HEK293 (cell line): ENCODE results near the gene LCN1.
A peak's percentile ranks its signal among the peaks of the same experiment; 100 is the strongest.

Source experiments
- BCL11A ChIP-seq: fragments of 450-650 bp; formaldehyde crosslinking; IDR thresholded peaks from 2 replicates; pipeline ENCODE4 v1.5.1; 2016; ENCODE audit warnings: low read depth, missing biosample characterization, missing genetic modification characterization
- SALL2 ChIP-seq: fragments of 450-650 bp; formaldehyde crosslinking; IDR thresholded peaks from 2 replicates; pipeline ENCODE4 v1.5.0; 2017; ENCODE audit warnings: missing biosample characterization, mild to moderate bottlenecking, missing genetic modification characterization, borderline replicate concordance
- SCRT2 ChIP-seq: fragments of 450-650 bp; formaldehyde crosslinking; IDR thresholded peaks from 2 replicates; pipeline ENCODE4 v1.5.1; 2016; ENCODE audit warnings: missing biosample characterization, missing genetic modification characterization
- SP7 ChIP-seq: fragments of 450-650 bp; formaldehyde crosslinking; IDR thresholded peaks from 2 replicates; pipeline ENCODE4 v1.5.1; 2016; ENCODE audit warnings: missing biosample characterization, missing genetic modification characterization
- YY2 ChIP-seq: fragments of 450-650 bp; formaldehyde crosslinking; IDR thresholded peaks from 2 replicates; pipeline ENCODE4 v1.5.1; 2016; ENCODE audit warnings: missing biosample characterization, missing genetic modification characterization
- ZBTB17 ChIP-seq: fragments of 450-650 bp; formaldehyde crosslinking; IDR thresholded peaks from 2 replicates; pipeline ENCODE4 v1.5.1; 2016; ENCODE audit warnings: missing biosample characterization, missing genetic modification characterization
- ZBTB48 ChIP-seq: fragments of 450-650 bp; formaldehyde crosslinking; IDR thresholded peaks from 2 replicates; pipeline ENCODE4 v1.5.1; 2016; ENCODE audit warnings: missing biosample characterization, missing genetic modification characterization
- ZBTB8A ChIP-seq: fragments of 450-650 bp; formaldehyde crosslinking; IDR thresholded peaks from 2 replicates; pipeline ENCODE4 v1.5.1; 2016; ENCODE audit warnings: missing biosample characterization, missing genetic modification characterization
- ZFP69B ChIP-seq: fragments of 450-650 bp; formaldehyde crosslinking; IDR thresholded peaks from 2 replicates; pipeline ENCODE4 v1.5.1; 2016; ENCODE audit warnings: missing biosample characterization, missing genetic modification characterization
- ZNF350 ChIP-seq: fragments of 450-650 bp; formaldehyde crosslinking; IDR thresholded peaks from 2 replicates; pipeline ENCODE4 v1.5.0; 2017; ENCODE audit warnings: missing biosample characterization, mild to moderate bottlenecking, missing genetic modification characterization
- ZNF473 ChIP-seq: fragments of 450-650 bp; formaldehyde crosslinking; IDR thresholded peaks from 2 replicates; pipeline ENCODE4 v1.5.1; 2017; ENCODE audit warnings: missing biosample characterization, missing genetic modification characterization
- ZNF621 ChIP-seq: fragments of 450-650 bp; formaldehyde crosslinking; IDR thresholded peaks from 2 replicates; pipeline ENCODE4 v1.5.1; 2017; ENCODE audit warnings: missing biosample characterization, missing genetic modification characterization
- ZNF76 ChIP-seq: fragments of 450-650 bp; formaldehyde crosslinking; IDR thresholded peaks from 2 replicates; pipeline ENCODE4; 2016; ENCODE audit warnings: low read depth, missing biosample characterization, missing genetic modification characterization, borderline replicate concordance
- ZNF776 ChIP-seq: fragments of 450-650 bp; formaldehyde crosslinking; IDR thresholded peaks from 2 replicates; pipeline ENCODE4 v1.5.0; 2017; ENCODE audit warnings: missing biosample characterization, missing genetic modification characterization, borderline replicate concordance
- ZNF785 ChIP-seq: fragments of 450-650 bp; formaldehyde crosslinking; IDR thresholded peaks from 2 replicates; pipeline ENCODE4 v1.5.1; 2016; ENCODE audit warnings: missing biosample characterization, missing genetic modification characterization
- ZNF843 ChIP-seq: fragments of 450-650 bp; formaldehyde crosslinking; IDR thresholded peaks from 2 replicates; pipeline ENCODE4 v1.5.1; 2016; ENCODE audit warnings: missing biosample characterization, missing genetic modification characterization
- TF ChIP-seq, protein P1 (sequence below): fragments of 450-650 bp; formaldehyde crosslinking; IDR thresholded peaks from 2 replicates; pipeline ENCODE4 v1.5.0; 2017; ENCODE audit warnings: missing biosample characterization, missing genetic modification characterization, borderline replicate concordance
- TF ChIP-seq, protein P2 (sequence below): fragments of 450-650 bp; formaldehyde crosslinking; IDR thresholded peaks from 2 replicates; pipeline ENCODE4 v1.5.1; 2016; ENCODE audit warnings: missing biosample characterization, missing genetic modification characterization
- TF ChIP-seq, protein P3 (sequence below): fragments of 450-650 bp; formaldehyde crosslinking; IDR thresholded peaks from 2 replicates; pipeline ENCODE4 v1.5.1; 2016; ENCODE audit warnings: missing biosample characterization, missing genetic modification characterization
- TF ChIP-seq, protein P4 (sequence below): fragments of 450-650 bp; formaldehyde crosslinking; IDR thresholded peaks from 2 replicates; pipeline ENCODE4 v1.5.1; 2016; ENCODE audit warnings: missing biosample characterization, missing genetic modification characterization, borderline replicate concordance
- TF ChIP-seq, protein P5 (sequence below): fragments of 450-650 bp; formaldehyde crosslinking; IDR thresholded peaks from 2 replicates; pipeline ENCODE4 v1.5.1; 2016; ENCODE audit warnings: missing biosample characterization, missing genetic modification characterization
- TF ChIP-seq, protein P6 (sequence below): fragments of 450-650 bp; formaldehyde crosslinking; IDR thresholded peaks from 2 replicates; pipeline ENCODE4 v1.5.1; 2016; ENCODE audit warnings: missing biosample characterization, missing genetic modification characterization
- TF ChIP-seq, protein P7 (sequence below): fragments of 450-650 bp; formaldehyde crosslinking; IDR thresholded peaks from 2 replicates; pipeline ENCODE4 v1.5.1; 2017; ENCODE audit warnings: missing biosample characterization, mild to moderate bottlenecking, missing genetic modification characterization, moderate library complexity
- TF ChIP-seq, protein P8 (sequence below): fragments of 450-650 bp; formaldehyde crosslinking; IDR thresholded peaks from 2 replicates; pipeline ENCODE4 v1.5.1; 2016; ENCODE audit warnings: missing biosample characterization, missing genetic modification characterization

LCN1 gene

DNA sequence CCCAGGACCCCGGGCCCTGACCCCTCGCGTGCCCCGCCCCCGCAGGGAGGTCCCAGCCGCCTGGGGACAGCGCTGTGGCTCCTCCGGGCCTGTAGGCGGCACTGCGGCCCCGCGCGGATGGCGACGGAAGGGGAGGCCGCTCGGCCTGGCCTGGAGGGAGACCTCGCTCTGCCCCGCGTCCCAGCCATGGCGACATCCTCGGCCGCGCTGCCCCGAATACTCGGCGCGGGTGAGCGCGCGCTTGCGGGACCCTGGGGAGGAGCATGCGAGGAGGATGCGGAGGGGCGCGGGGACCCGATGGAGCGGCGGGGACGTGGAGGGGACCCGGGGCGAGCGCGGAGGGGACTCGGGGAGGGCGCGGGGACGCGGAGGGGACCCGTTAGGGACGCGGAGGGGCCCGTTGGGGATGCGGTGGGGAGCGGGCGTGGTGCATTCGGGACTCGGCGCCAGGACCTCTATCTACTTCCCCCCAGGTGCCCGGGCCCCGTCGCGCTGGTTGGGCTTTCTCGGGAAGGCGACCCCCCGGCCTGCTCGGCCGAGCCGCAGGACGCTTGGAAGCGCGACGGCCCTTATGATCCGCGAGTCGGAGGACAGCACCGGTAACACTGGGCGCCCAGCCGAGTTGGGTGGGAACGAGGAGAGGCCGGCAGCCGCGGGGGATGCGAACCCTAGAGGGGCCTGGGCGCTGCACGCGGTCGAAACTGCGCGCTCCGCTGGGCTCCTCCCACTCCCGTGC is 20.5 kb upstream of the LCN1 start, which contains the start of gene MRPS2 (continued):
- TF ChIP-seq ZFP69B (tag by site-specific recombination): peak; percentile 59; the same call in 1 of the 2 replicates
- peak; percentile 35; the same call in 1 of the 2 replicates for TF ChIP-seq SALL2 (tag by site-specific recombination)
- TF ChIP-seq ZNF843 (tag by site-specific recombination): 0 out of 2 replicates have a peak, but pooled peaks have one; percentile 16
- TF ChIP-seq, protein P1, sequence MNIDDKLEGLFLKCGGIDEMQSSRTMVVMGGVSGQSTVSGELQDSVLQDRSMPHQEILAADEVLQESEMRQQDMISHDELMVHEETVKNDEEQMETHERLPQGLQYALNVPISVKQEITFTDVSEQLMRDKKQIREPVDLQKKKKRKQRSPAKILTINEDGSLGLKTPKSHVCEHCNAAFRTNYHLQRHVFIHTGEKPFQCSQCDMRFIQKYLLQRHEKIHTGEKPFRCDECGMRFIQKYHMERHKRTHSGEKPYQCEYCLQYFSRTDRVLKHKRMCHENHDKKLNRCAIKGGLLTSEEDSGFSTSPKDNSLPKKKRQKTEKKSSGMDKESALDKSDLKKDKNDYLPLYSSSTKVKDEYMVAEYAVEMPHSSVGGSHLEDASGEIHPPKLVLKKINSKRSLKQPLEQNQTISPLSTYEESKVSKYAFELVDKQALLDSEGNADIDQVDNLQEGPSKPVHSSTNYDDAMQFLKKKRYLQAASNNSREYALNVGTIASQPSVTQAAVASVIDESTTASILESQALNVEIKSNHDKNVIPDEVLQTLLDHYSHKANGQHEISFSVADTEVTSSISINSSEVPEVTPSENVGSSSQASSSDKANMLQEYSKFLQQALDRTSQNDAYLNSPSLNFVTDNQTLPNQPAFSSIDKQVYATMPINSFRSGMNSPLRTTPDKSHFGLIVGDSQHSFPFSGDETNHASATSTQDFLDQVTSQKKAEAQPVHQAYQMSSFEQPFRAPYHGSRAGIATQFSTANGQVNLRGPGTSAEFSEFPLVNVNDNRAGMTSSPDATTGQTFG (tag by site-specific recombination): 0 out of 2 replicates have a peak, but pooled peaks have one; percentile 73
- peak; percentile 26; the same call in 1 of the 2 replicates for TF ChIP-seq ZBTB8A (tag by site-specific recombination)
- TF ChIP-seq, protein P2, sequence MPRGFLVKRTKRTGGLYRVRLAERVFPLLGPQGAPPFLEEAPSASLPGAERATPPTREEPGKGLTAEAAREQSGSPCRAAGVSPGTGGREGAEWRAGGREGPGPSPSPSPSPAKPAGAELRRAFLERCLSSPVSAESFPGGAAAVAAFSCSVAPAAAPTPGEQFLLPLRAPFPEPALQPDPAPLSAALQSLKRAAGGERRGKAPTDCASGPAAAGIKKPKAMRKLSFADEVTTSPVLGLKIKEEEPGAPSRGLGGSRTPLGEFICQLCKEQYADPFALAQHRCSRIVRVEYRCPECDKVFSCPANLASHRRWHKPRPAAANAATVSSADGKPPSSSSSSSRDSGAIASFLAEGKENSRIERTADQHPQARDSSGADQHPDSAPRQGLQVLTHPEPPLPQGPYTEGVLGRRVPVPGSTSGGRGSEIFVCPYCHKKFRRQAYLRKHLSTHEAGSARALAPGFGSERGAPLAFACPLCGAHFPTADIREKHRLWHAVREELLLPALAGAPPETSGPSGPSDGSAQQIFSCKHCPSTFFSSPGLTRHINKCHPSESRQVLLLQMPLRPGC (tag by site-specific recombination): no peak; the same call in 1 of the 2 replicates
- TF ChIP-seq, protein P3, sequence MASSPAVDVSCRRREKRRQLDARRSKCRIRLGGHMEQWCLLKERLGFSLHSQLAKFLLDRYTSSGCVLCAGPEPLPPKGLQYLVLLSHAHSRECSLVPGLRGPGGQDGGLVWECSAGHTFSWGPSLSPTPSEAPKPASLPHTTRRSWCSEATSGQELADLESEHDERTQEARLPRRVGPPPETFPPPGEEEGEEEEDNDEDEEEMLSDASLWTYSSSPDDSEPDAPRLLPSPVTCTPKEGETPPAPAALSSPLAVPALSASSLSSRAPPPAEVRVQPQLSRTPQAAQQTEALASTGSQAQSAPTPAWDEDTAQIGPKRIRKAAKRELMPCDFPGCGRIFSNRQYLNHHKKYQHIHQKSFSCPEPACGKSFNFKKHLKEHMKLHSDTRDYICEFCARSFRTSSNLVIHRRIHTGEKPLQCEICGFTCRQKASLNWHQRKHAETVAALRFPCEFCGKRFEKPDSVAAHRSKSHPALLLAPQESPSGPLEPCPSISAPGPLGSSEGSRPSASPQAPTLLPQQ (tag by site-specific recombination): peak; percentile 84
- peak; percentile 79; the same call in 1 of the 2 replicates for TF ChIP-seq ZNF76 (tag by site-specific recombination)
- peak; percentile 85; the same call in 1 of the 2 replicates for TF ChIP-seq ZNF785 (tag by site-specific recombination)
- TF ChIP-seq, protein P4, sequence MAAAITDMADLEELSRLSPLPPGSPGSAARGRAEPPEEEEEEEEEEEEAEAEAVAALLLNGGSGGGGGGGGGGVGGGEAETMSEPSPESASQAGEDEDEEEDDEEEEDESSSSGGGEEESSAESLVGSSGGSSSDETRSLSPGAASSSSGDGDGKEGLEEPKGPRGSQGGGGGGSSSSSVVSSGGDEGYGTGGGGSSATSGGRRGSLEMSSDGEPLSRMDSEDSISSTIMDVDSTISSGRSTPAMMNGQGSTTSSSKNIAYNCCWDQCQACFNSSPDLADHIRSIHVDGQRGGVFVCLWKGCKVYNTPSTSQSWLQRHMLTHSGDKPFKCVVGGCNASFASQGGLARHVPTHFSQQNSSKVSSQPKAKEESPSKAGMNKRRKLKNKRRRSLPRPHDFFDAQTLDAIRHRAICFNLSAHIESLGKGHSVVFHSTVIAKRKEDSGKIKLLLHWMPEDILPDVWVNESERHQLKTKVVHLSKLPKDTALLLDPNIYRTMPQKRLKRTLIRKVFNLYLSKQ (tag by site-specific recombination): no peak
- TF ChIP-seq, protein P5, sequence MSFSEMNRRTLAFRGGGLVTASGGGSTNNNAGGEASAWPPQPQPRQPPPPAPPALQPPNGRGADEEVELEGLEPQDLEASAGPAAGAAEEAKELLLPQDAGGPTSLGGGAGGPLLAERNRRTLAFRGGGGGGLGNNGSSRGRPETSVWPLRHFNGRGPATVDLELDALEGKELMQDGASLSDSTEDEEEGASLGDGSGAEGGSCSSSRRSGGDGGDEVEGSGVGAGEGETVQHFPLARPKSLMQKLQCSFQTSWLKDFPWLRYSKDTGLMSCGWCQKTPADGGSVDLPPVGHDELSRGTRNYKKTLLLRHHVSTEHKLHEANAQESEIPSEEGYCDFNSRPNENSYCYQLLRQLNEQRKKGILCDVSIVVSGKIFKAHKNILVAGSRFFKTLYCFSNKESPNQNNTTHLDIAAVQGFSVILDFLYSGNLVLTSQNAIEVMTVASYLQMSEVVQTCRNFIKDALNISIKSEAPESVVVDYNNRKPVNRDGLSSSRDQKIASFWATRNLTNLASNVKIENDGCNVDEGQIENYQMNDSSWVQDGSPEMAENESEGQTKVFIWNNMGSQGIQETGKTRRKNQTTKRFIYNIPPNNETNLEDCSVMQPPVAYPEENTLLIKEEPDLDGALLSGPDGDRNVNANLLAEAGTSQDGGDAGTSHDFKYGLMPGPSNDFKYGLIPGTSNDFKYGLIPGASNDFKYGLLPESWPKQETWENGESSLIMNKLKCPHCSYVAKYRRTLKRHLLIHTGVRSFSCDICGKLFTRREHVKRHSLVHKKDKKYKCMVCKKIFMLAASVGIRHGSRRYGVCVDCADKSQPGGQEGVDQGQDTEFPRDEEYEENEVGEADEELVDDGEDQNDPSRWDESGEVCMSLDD: 0 out of 2 replicates have a peak, but pooled peaks have one; percentile 5
- peak; percentile 71 for TF ChIP-seq ZBTB17 (tag by site-specific recombination)
- TF ChIP-seq BCL11A (tag by site-specific recombination): peak; percentile 39; the same call in 1 of the 2 replicates
- TF ChIP-seq, protein P6, sequence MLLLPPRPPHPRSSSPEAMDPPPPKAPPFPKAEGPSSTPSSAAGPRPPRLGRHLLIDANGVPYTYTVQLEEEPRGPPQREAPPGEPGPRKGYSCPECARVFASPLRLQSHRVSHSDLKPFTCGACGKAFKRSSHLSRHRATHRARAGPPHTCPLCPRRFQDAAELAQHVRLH (tag by site-specific recombination): peak; percentile 65; the same call in 1 of the 2 replicates
- TF ChIP-seq ZNF473: peak; percentile 25; the same call in 1 of the 2 replicates
- TF ChIP-seq ZNF776: peak; percentile 99
- TF ChIP-seq, protein P7, sequence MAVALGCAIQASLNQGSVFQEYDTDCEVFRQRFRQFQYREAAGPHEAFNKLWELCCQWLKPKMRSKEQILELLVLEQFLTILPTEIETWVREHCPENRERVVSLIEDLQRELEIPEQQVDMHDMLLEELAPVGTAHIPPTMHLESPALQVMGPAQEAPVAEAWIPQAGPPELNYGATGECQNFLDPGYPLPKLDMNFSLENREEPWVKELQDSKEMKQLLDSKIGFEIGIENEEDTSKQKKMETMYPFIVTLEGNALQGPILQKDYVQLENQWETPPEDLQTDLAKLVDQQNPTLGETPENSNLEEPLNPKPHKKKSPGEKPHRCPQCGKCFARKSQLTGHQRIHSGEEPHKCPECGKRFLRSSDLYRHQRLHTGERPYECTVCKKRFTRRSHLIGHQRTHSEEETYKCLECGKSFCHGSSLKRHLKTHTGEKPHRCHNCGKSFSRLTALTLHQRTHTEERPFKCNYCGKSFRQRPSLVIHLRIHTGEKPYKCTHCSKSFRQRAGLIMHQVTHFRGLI (tag by site-specific recombination): peak; percentile 91
- no peak for TF ChIP-seq ZNF621 (tag by site-specific recombination)
- TF ChIP-seq, protein P8, sequence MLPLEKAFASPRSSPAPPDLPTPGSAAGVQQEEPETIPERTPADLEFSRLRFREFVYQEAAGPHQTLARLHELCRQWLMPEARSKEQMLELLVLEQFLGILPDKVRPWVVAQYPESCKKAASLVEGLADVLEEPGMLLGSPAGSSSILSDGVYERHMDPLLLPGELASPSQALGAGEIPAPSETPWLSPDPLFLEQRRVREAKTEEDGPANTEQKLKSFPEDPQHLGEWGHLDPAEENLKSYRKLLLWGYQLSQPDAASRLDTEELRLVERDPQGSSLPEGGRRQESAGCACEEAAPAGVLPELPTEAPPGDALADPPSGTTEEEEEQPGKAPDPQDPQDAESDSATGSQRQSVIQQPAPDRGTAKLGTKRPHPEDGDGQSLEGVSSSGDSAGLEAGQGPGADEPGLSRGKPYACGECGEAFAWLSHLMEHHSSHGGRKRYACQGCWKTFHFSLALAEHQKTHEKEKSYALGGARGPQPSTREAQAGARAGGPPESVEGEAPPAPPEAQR: peak; percentile 67
- TF ChIP-seq YY2 (tag by site-specific recombination): peak; percentile 95
- peak; percentile 70 for TF ChIP-seq SP7 (tag by site-specific recombination)
- TF ChIP-seq ZNF350 (tag by site-specific recombination): no peak
- TF ChIP-seq ZBTB48 (tag by site-specific recombination): peak; percentile 97
- TF ChIP-seq SCRT2: no peak
